CD14-positive monocyte (primary cell): ENCODE results near the gene IGFL1. TPM values are rescaled to one million over a fixed set of nuclear protein-coding genes. Genes with fewer than 3 reads are reported as not detected.
A peak's percentile ranks its signal among the peaks of the same experiment; 100 is the strongest.

Source experiments
- DNase-seq, 3 donors: peaks; one replicate each; pipeline ENCODE4 v3.0.0-alpha.2; 2011 to 2022
- H2AFZ ChIP-seq: 2 replicates; pipeline ENCODE4 v1.6.0; 2012; ENCODE audit warnings: mild to moderate bottlenecking, low read depth, low read length, inconsistent platforms; ENCODE audit not compliant: insufficient read depth, poor library complexity, severe bottlenecking
- H3K27ac ChIP-seq, 2 donors: 1 replicate in 1 of 2; 2 replicates in 1 of 2; pipeline ENCODE4 v1.5.1; 2012 to 2013; ENCODE audit warnings: low read length in 2 of 2, control low read depth in 1 of 2, inconsistent platforms in 1 of 2, low read depth in 1 of 2, mild to moderate bottlenecking in 1 of 2
- H3K27me3 ChIP-seq, 2 donors: one replicate each; pipeline versions ENCODE4 v1.6.0 to v1.6.1; 2011 to 2013; ENCODE audit warnings: low read length in 2 of 2; ENCODE audit not compliant: control insufficient read depth in 2 of 2, insufficient read depth in 2 of 2
- H3K36me3 ChIP-seq, 2 donors: replicated peaks in 1 of 2; 1 replicate in 1 of 2; 2 replicates in 1 of 2; pipeline versions ENCODE4 v1.5.1 to v1.6.1; 2012 to 2013; ENCODE audit warnings: low read length in 2 of 2, control low read depth in 1 of 2, inconsistent platforms in 1 of 2, mild to moderate bottlenecking in 1 of 2; ENCODE audit not compliant: insufficient read depth in 2 of 2, control insufficient read depth in 1 of 2
- H3K4me1 ChIP-seq, 2 donors: 1 replicate in 1 of 2; 2 replicates in 1 of 2; pipeline versions ENCODE4 v1.5.1 to v1.6.1; 2012 to 2013; ENCODE audit warnings: low read length in 2 of 2, control low read depth in 1 of 2, inconsistent platforms in 1 of 2, mild to moderate bottlenecking in 1 of 2, moderate library complexity in 1 of 2; ENCODE audit not compliant: insufficient read depth in 2 of 2, control insufficient read depth in 1 of 2
- H3K4me2 ChIP-seq: replicated peaks from 2 replicates; pipeline ENCODE3; 2012; ENCODE audit warnings: low read length, moderate library complexity, mild to moderate bottlenecking; ENCODE audit not compliant: poor library complexity, severe bottlenecking; ENCODE audit errors: extremely low read depth
- H3K4me3 ChIP-seq, 3 experiments: fragments of 200-600 bp in 1 of 3; sonication (generic) in 1 of 3; replicated peaks in 1 of 3; 1 replicate in 2 of 3; 2 replicates in 1 of 3; pipeline ENCODE4 v1.5.1; 2011 to 2013; ENCODE audit warnings: low read length in 3 of 3, mild to moderate bottlenecking in 3 of 3, control low read depth in 2 of 3, low read depth in 2 of 3, inconsistent platforms in 1 of 3, moderate library complexity in 1 of 3
- H3K79me2 ChIP-seq: 2 replicates; pipeline ENCODE4 v1.6.0; 2012; ENCODE audit warnings: mild to moderate bottlenecking, control low read depth, inconsistent platforms, low read length, moderate library complexity; ENCODE audit not compliant: insufficient read depth
- H3K9ac ChIP-seq: 2 replicates; pipeline ENCODE4 v1.6.0; 2017; ENCODE audit warnings: low read length, mild to moderate bottlenecking; ENCODE audit not compliant: insufficient read depth, poor library complexity, severe bottlenecking
- H3K9me3 ChIP-seq, 2 donors: replicated peaks in 1 of 2; 1 replicate in 1 of 2; 2 replicates in 1 of 2; pipeline versions ENCODE4 v1.5.1 to v1.6.1; 2012 to 2013; ENCODE audit warnings: low read length in 2 of 2, control low read depth in 1 of 2; ENCODE audit not compliant: control insufficient read depth in 1 of 2, insufficient read depth in 1 of 2
- H4K20me1 ChIP-seq: 2 replicates; pipeline ENCODE4 v1.6.0; 2012; ENCODE audit warnings: mild to moderate bottlenecking, low read length, control low read depth, moderate library complexity; ENCODE audit not compliant: insufficient read depth
- H3K27ac Mint-ChIP-seq, 7 donors: one replicate each; pipeline ENCODE4 v1.8.0; 2020; ENCODE audit warnings: mild to moderate bottlenecking in 7 of 7, mixed read lengths in 7 of 7, moderate library complexity in 6 of 7, inconsistent platforms in 2 of 7
- H3K27me3 Mint-ChIP-seq, 3 donors: one replicate each; pipeline ENCODE4 v1.8.0; 2021 to 2022; ENCODE audit warnings: low read depth in 3 of 3, mild to moderate bottlenecking in 3 of 3, mixed read lengths in 3 of 3, moderate library complexity in 3 of 3, inconsistent platforms in 1 of 3
- H3K36me3 Mint-ChIP-seq, 2 donors: one replicate each; pipeline ENCODE4 v1.8.0; 2020; ENCODE audit warnings: mixed read lengths in 2 of 2, inconsistent platforms in 1 of 2, mild to moderate bottlenecking in 1 of 2
- H3K4me1 Mint-ChIP-seq: one replicate; pipeline ENCODE4 v1.8.0; 2020; ENCODE audit warnings: mild to moderate bottlenecking, mixed read lengths
- H3K4me3 Mint-ChIP-seq, 2 donors: one replicate each; pipeline ENCODE4 v1.8.0; 2020; ENCODE audit warnings: mild to moderate bottlenecking in 2 of 2, mixed read lengths in 2 of 2, moderate library complexity in 1 of 2
- H3K9me3 Mint-ChIP-seq, 7 donors: one replicate each; pipeline ENCODE4 v1.8.0; 2020 to 2022; ENCODE audit warnings: mixed read lengths in 7 of 7, mild to moderate bottlenecking in 6 of 7, moderate library complexity in 6 of 7, inconsistent platforms in 2 of 7
- CTCF ChIP-seq: fragments of 200-600 bp; IDR thresholded peaks from one replicate; pipeline ENCODE4 v1.8.0; 2022; ENCODE audit warnings: antibody characterized with exemption, mild to moderate bottlenecking
- WGBS: methylation state at CpG from one replicate; pipeline ENCODE4 v1.1.5; 2013; ENCODE audit warnings: missing lambda C conversion rate; ENCODE audit not compliant: insufficient coverage; 5-methylcytosine and 5-hydroxymethylcytosine counted together
- intact Hi-C, 2 donors: fragments of 100-400 bp; cut with micrococcal nuclease; formaldehyde crosslinking; loops; one replicate each; pipeline versions ENCODE4 v1.15.0 to v1.15.1; 2023
- polyA plus RNA-seq, 3 donors: library from polyadenylated mRNA; depleted of rRNA in 1 of 3; unstranded in 2 of 3; stranded (reverse) in 1 of 3; fragments of 300-500 nt in 2 of 3; fragments of >200 nt in 1 of 3; fragmentation: Illumina TruSeq in 2 of 3; gene quantifications; 1 replicate in 2 of 3; 2 replicates in 1 of 3; pipeline ENCODE4 v1.2.3, GENCODE V29; 2012 to 2021

IGFL1 gene
- polyA plus RNA-seq, 3 donors, result not detected

- peaks cover 0 to 2% (median 0%) of the 10 kb centered on the region in 7 donors for H3K9me3 Mint-ChIP-seq
- H3K27ac ChIP-seq, result peak overlapping the region; percentile 91 to 96
- intact Hi-C loops, result loop anchor here in 1 of 2 donors (10.0 kb wide), 1 partner anchor 178 kb away; no protein-coding TSS in a partner anchor
These were observed 36.4 kb upstream of the IGFL1 start for GRCh38 chr19:46192992-46193650.

GRCh38 chr19:46193678-46194077 lies 35.9 kb upstream of the IGFL1 start:
- no peak for DNase-seq
- peak overlapping the region; percentile 70 for H3K9ac ChIP-seq
- H3K4me2 ChIP-seq, result peak overlapping the region; percentile 26
- peaks cover 38% of the 10 kb centered on the region for H3K4me1 Mint-ChIP-seq
- H3K79me2 ChIP-seq, result no peaks in the 10 kb centered on the region
- peak overlapping the region; percentile 91 to 96 for H3K27ac ChIP-seq
- no peak overlapping the region for H2AFZ ChIP-seq
- H3K4me1 ChIP-seq, result peaks cover 31 to 34% of the 10 kb centered on the region in 2 donors
- TF ChIP-seq CTCF, result no peak
- peaks cover 0 to 2% (median 0%) of the 10 kb centered on the region in 7 donors for H3K9me3 Mint-ChIP-seq
- peak overlapping the region in 1 of 2 donors; percentile 83 for H3K4me3 Mint-ChIP-seq
- H3K27ac Mint-ChIP-seq, result peak overlapping the region; percentile 98 to 100 (median 99)
- peaks cover 18 to 22% (median 21%) of the 10 kb centered on the region in 3 donors for H3K27me3 Mint-ChIP-seq
- H4K20me1 ChIP-seq, result no peaks in the 10 kb centered on the region
- 83% methylated on average over 2 of the region's 4 CpGs for WGBS
- no peaks in the 10 kb centered on the region for H3K9me3 ChIP-seq
- no peaks in the 10 kb centered on the region for H3K36me3 Mint-ChIP-seq
- intact Hi-C loops, result loop anchor here in 1 of 2 donors (10.0 kb wide), 1 partner anchor 179 kb away; no protein-coding TSS in a partner anchor
- peaks cover 0 to 1% of the 10 kb centered on the region in 2 donors for H3K27me3 ChIP-seq
- no peaks in the 10 kb centered on the region for H3K36me3 ChIP-seq
- H3K4me3 ChIP-seq, result peak overlapping the region in 1 of 3 experiments; percentile 32

More at GRCh38 chr19:46192992-46193650, 36.4 kb upstream of the IGFL1 start:
- peak overlapping the region; percentile 2 to 32 (median 9) for H3K4me3 ChIP-seq
- H3K36me3 ChIP-seq, result no peaks in the 10 kb centered on the region
- Mint-ChIP-seq H3K4me3 (peak overlapping the region; percentile 71 to 83), H3K27me3 (peaks cover 18 to 27% (median 26%) of the 10 kb centered on the region in 3 donors), H3K4me1 (peaks cover 38% of the 10 kb centered on the region), H3K36me3 (no peaks in the 10 kb centered on the region), H3K27ac (peak overlapping the region; percentile 98 to 100 (median 99))
- peak overlapping the region; percentile 45 for H3K4me2 ChIP-seq
- H3K79me2 ChIP-seq, result no peaks in the 10 kb centered on the region
- no peak overlapping the region for H2AFZ ChIP-seq
- peaks cover 31 to 34% of the 10 kb centered on the region in 2 donors for H3K4me1 ChIP-seq
- DNase-seq, result peak; percentile 95 to 98 (median 96)
- H4K20me1 ChIP-seq, result no peaks in the 10 kb centered on the region
- H3K9me3 ChIP-seq, result no peaks in the 10 kb centered on the region
- peak overlapping the region; percentile 70 for H3K9ac ChIP-seq
- H3K27me3 ChIP-seq, result peaks cover 0 to 2% of the 10 kb centered on the region in 2 donors
- WGBS, result 3% methylated on average over 6 of the region's 11 CpGs
- TF ChIP-seq CTCF, result no peak
